Breast epithelium (tissue), 3 donors: Measurements from ENCODE around the gene MAMSTR.

Source experiments
- CTCF ChIP-seq, 3 donors: fragments of 450-650 bp; IDR thresholded peaks; one replicate each; pipeline ENCODE4 v1.5.1; 2016 to 2017; ENCODE audit warnings: antibody characterized with exemption in 3 of 3, mild to moderate bottlenecking in 3 of 3, moderate library complexity in 3 of 3
- POLR2A ChIP-seq: fragments of 450-650 bp; IDR thresholded peaks from one replicate; pipeline ENCODE4 v1.6.1; 2016; ENCODE audit warnings: antibody characterized with exemption, mild to moderate bottlenecking, moderate library complexity
- POLR2AphosphoS5 ChIP-seq, 3 donors: sonication (generic); formaldehyde crosslinking; IDR thresholded peaks; one replicate each; pipeline ENCODE4 v1.6.1; 2017; ENCODE audit warnings: antibody characterized with exemption in 3 of 3

- TF ChIP-seq CTCF (IDR thresholded peaks at IDR 0.05) (no peak), POLR2A (no peak), POLR2AphosphoS5 (IDR thresholded peaks at IDR 0.05) (no peak)
Observed at GRCh38 chr19:48698046-48698445, 21.5 kb downstream of the MAMSTR start.
